Activated T-helper 1 cell treated with anti-CD3 and anti-CD28 coated beads, Interleukin-12 subunit alpha, Interleukin-12 subunit beta, Interleukin-2, Interleukin-4 antibody, amounts not matched to agents 30 ng/mL and 10 ng/mL and 1 ng/mL, durations not matched to agents 14 hours and 24 hours and 36 hours (primary cell): ENCODE measurements around the gene BRAT1. TPM values are rescaled to one million over a fixed set of nuclear protein-coding genes. Genes with fewer than 3 reads are reported as not detected.

Source experiments
- DNase-seq: peaks from one replicate; pipeline ENCODE4 v3.0.0; 2021; ENCODE audit warnings: low spot score
- H3K27ac Mint-ChIP-seq: one replicate; pipeline ENCODE4 v1.8.0; 2021; ENCODE audit warnings: mild to moderate bottlenecking, mixed read lengths
- H3K27me3 Mint-ChIP-seq: one replicate; pipeline ENCODE4 v1.8.0; 2022; ENCODE audit warnings: mild to moderate bottlenecking, moderate library complexity, mixed read lengths; ENCODE audit not compliant: insufficient read depth
- H3K36me3 Mint-ChIP-seq: one replicate; pipeline ENCODE4 v1.8.0; 2021; ENCODE audit warnings: low read depth, mixed read lengths
- H3K4me1 Mint-ChIP-seq: one replicate; pipeline ENCODE4 v1.8.0; 2021; ENCODE audit warnings: low read depth, mixed read lengths
- H3K4me3 Mint-ChIP-seq: one replicate; pipeline ENCODE4 v1.8.0; 2021; ENCODE audit warnings: mild to moderate bottlenecking, moderate library complexity, mixed read lengths
- H3K9me3 Mint-ChIP-seq: one replicate; pipeline ENCODE4 v1.8.0; 2021; ENCODE audit warnings: mixed read lengths
- intact Hi-C: fragments of 100-400 bp; cut with micrococcal nuclease; formaldehyde crosslinking; loops from one replicate; pipeline ENCODE4 v1.15.1; 2024
- total RNA-seq: library from RNA; stranded (reverse); gene quantifications from 2 replicates; pipeline ENCODE4 v1.2.3, GENCODE V29; 2022

Gene BRAT1
- total RNA-seq, 1 donor from 2014 or later = 42.9 TPM

GRCh38 chr7:2518737-2519118 lies 36.6 kb downstream of the BRAT1 start:
- peak overlapping the region; percentile 69 for H3K4me3 Mint-ChIP-seq
- H3K9me3 Mint-ChIP-seq = no peaks in the 10 kb centered on the region
- DNase-seq = no peak
- peaks cover 2% of the 10 kb centered on the region for H3K36me3 Mint-ChIP-seq
- peaks cover 35% of the 10 kb centered on the region for H3K4me1 Mint-ChIP-seq
- no peaks in the 10 kb centered on the region for H3K27me3 Mint-ChIP-seq
- no peak overlapping the region for H3K27ac Mint-ChIP-seq
- intact Hi-C loops = loop anchor here (1.0 kb wide), 4 partner anchors 10 to 113 kb away; partner anchors contain the start of genes BRAT1 and TTYH3

GRCh38 chr7:2517678-2518507 lies 37.4 kb downstream of the BRAT1 start:
- peak overlapping the region; percentile 57 for H3K27ac Mint-ChIP-seq
- H3K4me3 Mint-ChIP-seq = peak overlapping the region; percentile 64
- no peak for DNase-seq
- H3K27me3 Mint-ChIP-seq = peaks cover under 1% of the 10 kb centered on the region
- peaks cover 35% of the 10 kb centered on the region for H3K4me1 Mint-ChIP-seq
- no peaks in the 10 kb centered on the region for H3K9me3 Mint-ChIP-seq
- intact Hi-C loops = no loop called here
- peaks cover 2% of the 10 kb centered on the region for H3K36me3 Mint-ChIP-seq

DNA sequence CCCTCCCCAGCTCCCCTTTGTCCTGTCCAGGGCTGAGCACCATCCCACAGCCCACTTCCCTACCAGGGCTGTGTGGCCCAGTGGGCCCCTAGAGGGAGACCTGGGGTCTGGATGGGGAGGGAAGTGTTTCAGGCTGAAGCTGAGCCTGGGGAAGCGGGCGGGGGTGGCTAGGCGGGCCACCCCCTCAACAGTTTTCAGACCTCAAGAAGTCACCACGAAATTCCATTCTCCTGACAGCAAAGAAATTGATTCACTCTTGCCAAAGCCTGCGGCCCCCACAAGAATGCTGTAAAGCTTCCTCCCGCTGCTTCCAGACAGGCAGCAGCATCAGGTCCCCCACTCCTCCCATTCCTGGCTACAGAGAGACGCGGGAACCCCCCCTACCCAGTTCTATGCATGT lies 38.3 kb downstream of the BRAT1 start:
- peaks cover 5% of the 10 kb centered on the region for H3K27me3 Mint-ChIP-seq
- H3K36me3 Mint-ChIP-seq = no peaks in the 10 kb centered on the region
- H3K27ac Mint-ChIP-seq = peak overlapping the region; percentile 56
- peaks cover 37% of the 10 kb centered on the region for H3K4me1 Mint-ChIP-seq
- no peaks in the 10 kb centered on the region for H3K9me3 Mint-ChIP-seq
- DNase-seq = no peak
- intact Hi-C loops = no loop called here
- peak overlapping the region; percentile 64 for H3K4me3 Mint-ChIP-seq

- Mint-ChIP-seq H3K36me3 (no peaks in the 10 kb centered on the region), H3K4me1 (peaks cover 35% of the 10 kb centered on the region), H3K27ac (no peak overlapping the region), H3K4me3 (no peak overlapping the region), H3K27me3 (peaks cover 5% of the 10 kb centered on the region), H3K9me3 (no peaks in the 10 kb centered on the region)
- no peak for DNase-seq
- intact Hi-C loops = no loop called here
Measured at GRCh38 chr7:2516194-2516555, 39.1 kb downstream of the BRAT1 start.

- Mint-ChIP-seq H3K9me3 (no peaks in the 10 kb centered on the region), H3K4me3 (no peak overlapping the region), H3K27me3 (peaks cover 5% of the 10 kb centered on the region), H3K4me1 (peaks cover 34% of the 10 kb centered on the region), H3K36me3 (no peaks in the 10 kb centered on the region), H3K27ac (no peak overlapping the region)
- DNase-seq = no peak
- intact Hi-C loops = no loop called here
Measured at GRCh38 chr7:2515424-2516193, 39.7 kb downstream of the BRAT1 start.

DNA sequence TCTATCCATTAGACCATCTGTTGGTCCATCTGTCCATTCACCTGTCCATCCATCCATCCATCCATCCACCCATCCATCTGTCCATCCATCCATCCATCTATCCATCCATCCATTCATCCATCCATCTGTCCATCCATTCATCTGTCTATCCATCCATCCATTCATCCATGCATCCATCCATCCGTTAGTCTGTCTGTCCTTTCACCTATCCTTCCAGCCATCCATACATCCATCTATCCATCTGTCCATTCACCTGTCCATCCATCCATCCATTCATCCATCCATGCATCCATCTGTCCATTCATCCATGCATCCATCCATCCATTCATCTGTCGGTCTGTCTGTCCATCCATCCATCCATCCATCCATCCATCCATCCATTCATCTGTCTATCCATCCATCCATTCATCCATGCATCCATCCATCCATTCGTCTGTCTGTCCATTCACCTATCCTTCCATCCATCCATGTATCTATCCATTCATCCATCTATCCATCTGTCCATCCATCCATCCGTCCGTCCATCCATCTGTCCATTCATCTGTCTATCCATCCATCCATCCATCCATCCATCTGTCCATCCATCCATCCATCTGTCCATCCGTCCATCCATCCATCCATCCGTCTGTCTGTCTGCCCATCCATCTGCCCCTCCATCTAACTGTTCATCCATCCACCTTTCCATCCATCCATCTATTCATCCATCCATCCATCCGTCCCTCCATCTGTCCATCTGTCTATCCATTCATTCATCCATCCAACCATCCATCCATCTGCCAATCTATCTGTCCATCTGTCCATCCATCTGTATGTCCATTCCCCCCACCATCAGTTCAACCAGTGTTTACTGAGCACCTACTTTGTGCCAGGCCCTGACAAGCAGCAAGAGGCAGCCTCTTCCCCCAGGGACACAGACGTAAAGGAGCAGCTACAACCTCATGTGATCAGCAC lies 40.6 kb downstream of the BRAT1 start:
- Mint-ChIP-seq H3K27me3 (peaks cover 5% of the 10 kb centered on the region), H3K4me1 (peaks cover 35% of the 10 kb centered on the region), H3K27ac (no peak overlapping the region), H3K9me3 (no peaks in the 10 kb centered on the region), H3K4me3 (no peak overlapping the region), H3K36me3 (no peaks in the 10 kb centered on the region)
- intact Hi-C loops = no loop called here
- no peak for DNase-seq

DNA sequence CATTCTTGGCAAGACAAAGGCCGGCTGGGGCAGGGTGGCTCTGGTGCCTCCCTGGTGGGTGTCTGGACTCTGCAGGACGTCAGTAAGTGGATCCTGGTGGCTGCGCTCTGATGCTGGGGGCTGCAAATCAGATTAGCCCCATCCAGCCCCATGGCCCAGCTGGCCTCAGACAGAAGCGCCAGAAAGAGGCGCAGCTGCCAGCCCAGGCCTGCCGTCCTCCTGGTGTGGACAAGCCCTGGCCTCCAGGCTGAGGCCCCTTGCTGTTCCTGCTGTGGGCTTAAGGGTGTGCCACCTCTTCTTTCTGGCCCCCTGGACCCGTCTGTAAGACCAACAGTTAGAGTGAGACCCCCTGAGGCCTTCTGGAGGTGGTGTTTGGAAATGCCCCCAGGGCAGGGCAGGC lies 41.6 kb downstream of the BRAT1 start:
- no peak overlapping the region for H3K27ac Mint-ChIP-seq
- H3K36me3 Mint-ChIP-seq = no peaks in the 10 kb centered on the region
- H3K9me3 Mint-ChIP-seq = no peaks in the 10 kb centered on the region
- intact Hi-C loops = no loop called here
- no peak overlapping the region for H3K4me3 Mint-ChIP-seq
- peaks cover 43% of the 10 kb centered on the region for H3K4me1 Mint-ChIP-seq
- no peak for DNase-seq
- H3K27me3 Mint-ChIP-seq = peaks cover 5% of the 10 kb centered on the region

- Mint-ChIP-seq H3K4me3 (no peak overlapping the region), H3K27me3 (peaks cover 5% of the 10 kb centered on the region), H3K9me3 (no peaks in the 10 kb centered on the region), H3K27ac (peak overlapping the region; percentile 89), H3K4me1 (peaks cover 49% of the 10 kb centered on the region), H3K36me3 (no peaks in the 10 kb centered on the region)
- DNase-seq = no peak
- intact Hi-C loops = no loop called here
Measured at GRCh38 chr7:2512713-2513112, 42.6 kb downstream of the BRAT1 start.

DNA sequence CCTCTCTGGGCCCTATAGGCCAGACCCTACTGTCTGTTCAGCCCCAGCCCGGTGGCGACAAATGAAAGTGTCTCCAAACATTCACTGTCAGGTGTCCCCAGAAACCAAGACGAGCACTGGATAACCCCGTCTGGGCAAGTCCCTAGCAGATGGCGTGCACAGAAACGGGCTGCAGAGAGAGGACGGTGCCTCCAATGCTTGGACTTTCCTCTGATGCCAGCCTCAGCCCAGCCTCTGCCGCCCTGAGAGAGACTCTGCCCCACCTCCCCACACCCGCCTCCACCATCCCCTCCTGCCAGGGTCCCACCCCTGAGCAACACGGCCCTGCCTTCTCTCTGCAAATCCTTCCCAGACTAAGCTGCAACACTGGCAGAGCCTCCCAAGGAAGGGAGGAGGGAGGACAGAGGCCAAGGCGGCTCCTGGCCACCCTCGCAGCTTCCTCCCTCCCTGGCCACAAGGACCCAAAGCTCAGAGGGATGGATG lies 43.1 kb downstream of the BRAT1 start:
- intact Hi-C loops = no loop called here
- peaks cover 5% of the 10 kb centered on the region for H3K27me3 Mint-ChIP-seq
- no peaks in the 10 kb centered on the region for H3K36me3 Mint-ChIP-seq
- no peak for DNase-seq
- peak overlapping the region; percentile 26 for H3K4me3 Mint-ChIP-seq
- peaks cover 44% of the 10 kb centered on the region for H3K4me1 Mint-ChIP-seq
- peak overlapping the region; percentile 89 for H3K27ac Mint-ChIP-seq
- H3K9me3 Mint-ChIP-seq = no peaks in the 10 kb centered on the region

- Mint-ChIP-seq H3K4me3 (peak overlapping the region; percentile 26), H3K27ac (peak overlapping the region; percentile 89), H3K9me3 (no peaks in the 10 kb centered on the region), H3K4me1 (peaks cover 42% of the 10 kb centered on the region), H3K36me3 (no peaks in the 10 kb centered on the region), H3K27me3 (peaks cover 5% of the 10 kb centered on the region)
- no peak for DNase-seq
- intact Hi-C loops = no loop called here
Measured at GRCh38 chr7:2511769-2512168, 43.6 kb downstream of the BRAT1 start.

- H3K36me3 Mint-ChIP-seq = no peaks in the 10 kb centered on the region
- intact Hi-C loops = no loop called here
- peak overlapping the region; percentile 35 for H3K4me3 Mint-ChIP-seq
- DNase-seq = peak; percentile 25
- H3K27me3 Mint-ChIP-seq = peaks cover 5% of the 10 kb centered on the region
- peak overlapping the region; percentile 62 for H3K27ac Mint-ChIP-seq
- no peaks in the 10 kb centered on the region for H3K9me3 Mint-ChIP-seq
- H3K4me1 Mint-ChIP-seq = peaks cover 42% of the 10 kb centered on the region
Measured at GRCh38 chr7:2510909-2511768, 44.2 kb downstream of the BRAT1 start.
